WTC11 (cell line): ENCODE results near the gene MAZ. TPM values are rescaled to one million over a fixed set of nuclear protein-coding genes. Genes with fewer than 3 reads are reported as not detected.

Source experiments
- ATAC-seq: fragments of 200-7000 bp; cut with Tn5 transposase; 2 replicates; pipeline ENCODE4 v1.10.0; 2021; ENCODE audit warnings: mild to moderate bottlenecking, moderate library complexity
- CTCF ChIA-PET: fragments of 300-600 bp; sonication (Branson Sonifier 250); formaldehyde crosslinking; loops from one replicate; lab custom pipeline; 2021; ENCODE audit warnings: antibody characterized with exemption; lab: Charles Lee
- POLR2A ChIA-PET: fragments of 350-600 bp; sonication (Branson Sonifier 250); formaldehyde crosslinking; loops from one replicate; lab custom pipeline; 2021; ENCODE audit warnings: antibody characterized with exemption; lab: Charles Lee
- DNase-seq: peaks from one replicate; pipeline ENCODE4 v3.0.0; 2021; ENCODE audit warnings: low spot score
- H3K27ac Mint-ChIP-seq: 2 replicates; pipeline ENCODE4 v1.8.0; 2021; ENCODE audit warnings: mixed read lengths
- H3K27me3 Mint-ChIP-seq: 2 replicates; pipeline ENCODE4 v1.8.0; 2021; ENCODE audit warnings: low read depth, mild to moderate bottlenecking, moderate library complexity, mixed read lengths
- H3K36me3 Mint-ChIP-seq: 2 replicates; pipeline ENCODE4 v1.8.0; 2021; ENCODE audit warnings: mixed read lengths
- H3K4me1 Mint-ChIP-seq: 2 replicates; pipeline ENCODE4 v1.8.0; 2022; ENCODE audit warnings: mixed read lengths
- H3K4me3 Mint-ChIP-seq: 2 replicates; pipeline ENCODE4 v1.8.0; 2021; ENCODE audit warnings: mild to moderate bottlenecking, moderate library complexity, mixed read lengths
- H3K9me3 Mint-ChIP-seq: 2 replicates; pipeline ENCODE4 v1.8.0; 2021; ENCODE audit warnings: mixed read lengths
- ARID4B ChIP-seq: sonication (generic); formaldehyde crosslinking; IDR thresholded peaks from 2 replicates; pipeline ENCODE4 v1.8.0; 2023; ENCODE audit warnings: missing genetic modification reagents, mild to moderate bottlenecking, borderline replicate concordance
- PRDM15 ChIP-seq: sonication (generic); formaldehyde crosslinking; IDR thresholded peaks from 2 replicates; pipeline ENCODE4 v1.8.0; 2022; ENCODE audit warnings: missing genetic modification reagents
- ZBTB43 ChIP-seq: sonication (generic); formaldehyde crosslinking; IDR thresholded peaks from 2 replicates; pipeline ENCODE4 v1.8.1; 2023; ENCODE audit warnings: mild to moderate bottlenecking, missing genetic modification reagents
- ZNF138 ChIP-seq: sonication (generic); formaldehyde crosslinking; conservative IDR thresholded peaks from 2 replicates; pipeline ENCODE4 v1.8.1; 2022; ENCODE audit warnings: mild to moderate bottlenecking, moderate library complexity, missing genetic modification reagents
- ZNF219 ChIP-seq: sonication (generic); formaldehyde crosslinking; IDR thresholded peaks from 2 replicates; pipeline ENCODE4 v1.8.0; 2023; ENCODE audit warnings: missing genetic modification reagents, mild to moderate bottlenecking, borderline replicate concordance
- ZNF232 ChIP-seq: sonication (generic); formaldehyde crosslinking; IDR thresholded peaks from 2 replicates; pipeline ENCODE4 v1.8.0; 2022; ENCODE audit warnings: mild to moderate bottlenecking, missing genetic modification reagents
- total RNA-seq: library from RNA; stranded (reverse); gene quantifications from 3 replicates; pipeline ENCODE4 v1.2.3, GENCODE V29; 2021

MAZ gene
- total RNA-seq, 1 experiment from 2014 or later: 405 TPM

- 0 out of 2 replicates have a peak, but pooled peaks have one; percentile 3 for TF ChIP-seq ZBTB43 (CRISPR knock-in tag)
- TF ChIP-seq, all 79 proteins: peak for 4
These were observed 5.8 kb downstream of the MAZ start, which contains the start of gene PRRT2 (continued) for GRCh38 chr16:29811896-29812665.

- Mint-ChIP-seq H3K27me3 (no peaks in the 10 kb centered on the region; the same call in 1 of the 2 replicates), H3K4me1 (peaks cover 57% of the 10 kb centered on the region), H3K27ac (peak overlapping the region; percentile 19; the same call in 1 of the 2 replicates), H3K4me3 (peak overlapping the region; percentile 94), H3K9me3 (no peaks in the 10 kb centered on the region), H3K36me3 (peaks cover 14% of the 10 kb centered on the region)
- ChIA-PET POLR2A (no interaction called here), CTCF (interaction anchor here (0.6 to 5.7 kb wide), 7 partner anchors 23 to 278 kb away, joined by 3 to 81 read pairs (median 8); partner anchors contain the start of gene KIF22)
- ATAC-seq: no peak
- DNase-seq: no peak
- TF ChIP-seq ZBTB43 (CRISPR knock-in tag) (no peak), ZNF138 (CRISPR knock-in tag) (no peak), ZNF219 (CRISPR knock-in tag) (no peak), ARID4B (CRISPR knock-in tag) (no peak), PRDM15 (CRISPR knock-in tag) (peak; percentile 75), ZNF232 (CRISPR knock-in tag) (no peak)
These were observed 6.7 kb downstream of the MAZ start for GRCh38 chr16:29812754-29813643.
